Measurements from ENCODE around the gene ZNF436. TPM values are rescaled to one million over a fixed set of nuclear protein-coding genes. Genes with fewer than 3 reads are reported as not detected.

Gene ZNF436
- 8.1 and 8.5 TPM in 2 replicates for total RNA-seq (2014; rRNA removed; shearing (Covaris generic))
- 3.6 and 4.9 TPM in 2 replicates for polyA plus RNA-seq (2015; cell fraction: cytosol; rRNA removed)
- polyA plus RNA-seq (2015; cell fraction: nucleus; rRNA removed), result 9.9 and 10.1 TPM in 2 replicates

DNA sequence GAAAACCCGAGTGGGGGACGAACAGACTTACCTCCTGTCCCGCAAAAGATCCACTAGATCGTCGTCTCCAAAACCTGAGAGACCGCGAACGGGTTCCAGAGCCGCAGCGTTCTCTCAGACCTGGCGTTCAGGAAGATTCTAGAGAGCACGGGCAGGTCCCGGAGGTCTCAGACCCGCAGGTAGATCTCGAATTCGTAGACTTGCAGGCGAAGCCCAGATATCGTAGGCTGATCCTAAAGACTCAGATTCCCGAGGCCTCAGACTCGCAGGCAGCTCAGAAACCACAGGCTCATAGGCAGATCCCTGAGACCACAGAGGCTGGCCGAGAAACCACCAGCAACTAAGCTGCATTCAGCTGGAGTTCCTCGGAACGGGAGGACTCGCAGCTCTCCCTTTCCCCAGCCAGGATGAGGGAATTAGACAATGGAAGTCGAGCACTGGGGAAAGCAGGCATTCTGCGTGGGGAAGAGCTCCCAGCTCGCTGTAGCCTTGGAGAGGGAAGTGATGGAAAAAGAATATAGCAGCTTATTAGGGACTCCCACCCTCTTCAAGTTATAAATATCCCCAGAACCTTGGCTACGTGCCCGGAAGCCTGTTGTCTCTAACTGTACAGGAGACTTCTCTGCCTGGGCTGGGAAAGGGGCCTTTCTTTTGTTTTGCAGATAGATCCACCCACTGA lies at the start of gene ZNF436:
TSS of gene ZNF436 (minus strand) at position 502 of the 679 bp plus-strand sequence. CDS start 1,831 bp downstream, outside the sequence.
- in situ Hi-C loops (cut with HindIII; ENCODE audit: low pct_unique_long_range_greater_than_20kb, low sequenced_read_pairs), result no loop called here
- DNase-seq (ENCODE audit: low read depth, low spot score), result peak; percentile 46

DNA sequence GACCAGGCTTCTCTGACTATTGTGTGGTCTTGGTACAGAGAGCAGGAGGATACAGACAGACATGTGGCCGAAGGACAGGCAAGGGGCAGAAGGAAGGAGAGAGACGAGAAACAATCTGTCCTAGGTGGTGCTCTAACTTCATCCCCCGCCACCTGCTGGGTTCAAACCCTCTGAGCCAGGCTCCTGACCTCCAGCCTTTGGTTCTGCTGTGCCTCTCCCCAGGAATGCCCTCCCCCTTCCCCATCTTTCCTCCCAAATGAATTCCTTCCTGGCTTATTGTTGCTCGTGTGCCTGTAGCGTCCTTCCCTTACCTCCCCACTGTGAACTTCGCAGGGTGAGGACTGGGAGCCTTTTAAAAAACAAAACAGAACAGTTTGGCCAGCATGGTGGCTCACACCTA lies 49.5 kb upstream of the ZNF436 start:
- in situ Hi-C loops (cut with HindIII; ENCODE audit: low pct_unique_long_range_greater_than_20kb, low sequenced_read_pairs), result no loop called here
- DNase-seq (ENCODE audit: low read depth, low spot score), result no peak

DNA sequence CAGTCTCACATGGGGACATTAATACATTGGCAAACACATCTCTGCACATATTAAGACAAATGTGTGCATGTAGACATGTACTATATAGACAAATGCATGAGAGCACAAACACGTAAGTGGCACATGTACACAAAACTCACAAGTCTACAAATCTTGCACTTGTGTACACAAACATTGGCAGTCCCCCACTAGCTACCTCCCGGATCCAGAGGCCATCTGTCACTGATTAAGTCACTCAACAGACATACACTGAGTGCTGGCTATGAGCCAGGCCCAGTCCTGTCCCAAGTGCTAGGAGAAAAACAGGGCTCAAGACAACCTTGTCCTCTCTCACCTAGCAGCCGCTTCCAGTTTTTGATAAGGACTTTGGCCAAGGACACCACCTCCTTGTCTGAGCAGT lies 47.9 kb upstream of the ZNF436 start:
- in situ Hi-C loops (cut with HindIII; ENCODE audit: low pct_unique_long_range_greater_than_20kb, low sequenced_read_pairs), result no loop called here
- DNase-seq (ENCODE audit: low read depth, low spot score), result no peak

DNA sequence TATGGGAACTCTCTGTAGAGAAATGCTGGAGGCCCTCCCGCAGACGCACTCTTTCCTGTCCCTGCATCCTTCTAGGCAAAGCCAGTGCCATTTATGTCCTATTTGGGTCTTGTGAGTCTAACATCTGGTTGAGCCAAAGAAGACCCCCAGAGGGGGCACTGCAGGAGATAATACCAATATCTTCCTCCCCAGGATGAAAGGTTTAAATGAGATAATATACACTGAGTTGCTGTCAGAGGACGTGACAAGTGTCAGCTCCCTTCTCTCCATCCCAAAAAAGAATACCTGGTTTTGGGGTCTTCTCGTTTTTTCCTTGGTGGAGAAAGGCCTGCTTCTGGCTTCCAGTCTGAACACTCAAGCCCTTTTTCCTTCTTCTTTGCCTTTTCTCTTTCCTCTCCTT lies 47.3 kb upstream of the ZNF436 start:
- DNase-seq (ENCODE audit: low read depth, low spot score), result no peak
- in situ Hi-C loops (cut with HindIII; ENCODE audit: low pct_unique_long_range_greater_than_20kb, low sequenced_read_pairs), result no loop called here

DNA sequence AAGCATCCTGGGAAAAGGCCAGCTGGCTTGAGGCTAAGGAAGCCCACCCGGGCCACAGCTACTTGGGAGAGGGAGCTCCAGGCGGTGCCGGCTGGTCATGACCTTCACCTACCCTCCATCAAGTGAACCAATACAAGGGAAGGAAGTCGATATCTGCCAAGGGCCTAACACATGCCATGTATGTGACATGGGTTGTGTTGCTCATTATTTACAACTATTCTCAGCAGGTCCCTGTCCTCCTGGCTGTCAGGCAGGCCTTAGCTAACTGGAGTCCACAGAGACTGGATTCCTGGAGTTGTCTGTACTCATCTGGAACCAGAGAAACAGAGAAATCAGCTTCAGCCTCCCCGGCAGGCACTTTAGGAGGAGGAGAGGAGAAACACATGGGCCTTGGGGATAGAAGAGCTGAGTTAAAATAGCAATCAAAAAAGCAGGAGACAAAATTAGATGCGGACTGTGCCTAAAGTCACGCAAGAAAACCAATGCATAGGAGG lies 39.2 kb upstream of the ZNF436 start:
- in situ Hi-C loops (cut with HindIII; ENCODE audit: low pct_unique_long_range_greater_than_20kb, low sequenced_read_pairs), result no loop called here
- DNase-seq (ENCODE audit: low read depth, low spot score), result no peak

DNA sequence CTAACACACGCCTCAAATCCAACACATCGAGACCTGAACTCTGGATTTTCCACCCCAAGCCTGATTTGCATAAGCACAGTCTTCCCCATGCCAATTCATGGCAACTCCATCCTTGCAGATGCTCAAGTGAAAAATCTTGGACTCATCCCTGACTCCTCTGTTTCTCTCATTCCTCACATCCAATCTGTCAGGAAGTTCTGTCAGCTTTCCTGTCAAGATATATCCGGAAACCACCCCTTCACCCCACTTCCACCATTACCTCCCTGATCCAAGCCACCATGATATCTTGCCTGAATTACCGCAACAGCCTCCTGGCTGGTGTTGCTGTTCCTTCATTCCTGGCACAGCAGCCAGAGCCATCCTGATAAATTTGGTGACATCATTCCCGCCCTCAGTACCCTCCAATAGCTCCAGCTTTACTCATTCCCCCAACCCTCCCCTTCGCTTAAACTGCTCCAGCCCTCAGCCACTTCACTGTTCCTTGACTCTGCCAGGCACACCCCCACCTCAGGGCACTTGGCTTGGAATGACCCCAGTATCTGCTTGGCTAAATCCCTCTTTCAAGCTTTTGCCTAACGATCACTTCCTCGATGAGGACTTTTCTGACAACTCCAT lies 37.5 kb upstream of the ZNF436 start:
- no peak for DNase-seq (ENCODE audit: low read depth, low spot score)
- in situ Hi-C loops (cut with HindIII; ENCODE audit: low pct_unique_long_range_greater_than_20kb, low sequenced_read_pairs), result no loop called here

DNA sequence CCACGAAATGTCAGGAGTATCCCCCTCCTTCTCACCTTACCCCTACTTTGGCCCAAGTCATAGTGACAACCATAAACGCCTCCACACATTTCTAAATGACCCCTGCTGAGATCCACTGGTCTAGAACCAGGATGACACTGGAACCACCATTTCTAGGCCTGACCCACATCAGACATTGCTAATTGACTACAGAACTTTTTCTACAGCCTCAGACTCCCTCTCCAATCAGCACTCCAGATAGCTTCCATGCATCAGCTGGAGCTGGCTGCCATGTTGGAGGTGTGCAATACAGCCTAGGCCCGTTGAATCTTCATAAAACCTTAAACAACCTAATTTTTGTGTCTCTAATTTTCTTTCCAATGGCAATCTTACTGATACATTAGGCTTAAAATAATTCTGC lies 36.3 kb upstream of the ZNF436 start:
- DNase-seq (ENCODE audit: low read depth, low spot score), result no peak
- in situ Hi-C loops (cut with HindIII; ENCODE audit: low pct_unique_long_range_greater_than_20kb, low sequenced_read_pairs), result no loop called here

DNA sequence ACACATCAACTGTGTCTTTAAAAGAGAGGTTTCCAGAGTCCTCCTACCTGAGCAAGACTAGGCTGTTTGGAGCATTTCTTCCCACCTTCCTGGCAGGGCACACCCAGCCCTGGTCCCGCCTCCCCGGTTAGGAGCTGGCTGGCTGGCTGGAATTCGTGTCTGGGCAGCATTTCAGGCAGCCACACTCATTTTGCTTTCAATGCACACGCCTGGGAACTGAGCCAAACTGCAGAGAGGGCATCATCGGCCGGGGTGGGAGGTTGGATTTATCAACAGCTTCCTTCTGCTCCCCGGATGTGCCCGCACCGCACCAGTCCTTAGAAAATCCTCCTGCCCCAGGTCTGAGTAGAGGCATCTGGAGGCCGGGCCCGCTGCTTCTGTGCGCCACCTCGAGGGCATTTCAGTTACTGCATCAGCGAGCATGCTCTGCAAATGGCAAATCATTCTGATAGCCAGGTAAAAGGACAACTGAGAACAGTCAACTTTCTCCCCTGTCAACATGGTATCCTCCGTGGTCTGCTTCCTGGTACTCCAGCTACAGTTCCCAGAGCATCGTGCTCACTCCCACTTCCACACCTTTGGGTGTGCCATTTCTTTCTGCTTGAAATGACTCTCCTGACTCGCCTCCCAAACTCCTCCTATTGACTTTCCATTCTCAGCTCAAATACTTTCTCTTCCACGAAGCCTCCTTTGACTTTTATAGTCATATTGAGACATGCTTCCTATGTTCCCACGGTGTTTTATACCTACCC lies 34.3 kb upstream of the ZNF436 start:
- peak; percentile 91 for DNase-seq (ENCODE audit: low read depth, low spot score)

DNA sequence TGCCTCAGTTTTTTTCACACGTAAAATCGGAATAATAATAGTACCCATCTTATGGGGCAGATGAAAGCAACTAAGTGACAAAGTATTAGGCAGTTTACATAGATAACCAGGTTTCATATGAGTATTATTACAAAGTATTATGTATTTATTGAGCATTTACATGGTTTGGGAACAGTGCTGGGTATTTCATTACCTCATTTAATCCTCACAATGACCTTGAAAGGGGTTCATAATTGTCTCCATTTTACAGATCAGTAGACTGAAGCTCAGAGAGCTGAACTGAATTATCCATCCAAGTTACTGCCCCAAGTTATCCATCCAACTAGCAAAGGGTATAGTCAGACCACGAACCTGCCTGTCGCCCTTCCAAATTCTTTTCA lies 33.7 kb upstream of the ZNF436 start:
- DNase-seq (ENCODE audit: low read depth, low spot score), result no peak
- in situ Hi-C loops (cut with HindIII; ENCODE audit: low pct_unique_long_range_greater_than_20kb, low sequenced_read_pairs), result no loop called here

More for the DNA sequence above, 34.3 kb upstream of the ZNF436 start:
- in situ Hi-C loops (cut with HindIII; ENCODE audit: low pct_unique_long_range_greater_than_20kb, low sequenced_read_pairs), result no loop called here

DNA sequence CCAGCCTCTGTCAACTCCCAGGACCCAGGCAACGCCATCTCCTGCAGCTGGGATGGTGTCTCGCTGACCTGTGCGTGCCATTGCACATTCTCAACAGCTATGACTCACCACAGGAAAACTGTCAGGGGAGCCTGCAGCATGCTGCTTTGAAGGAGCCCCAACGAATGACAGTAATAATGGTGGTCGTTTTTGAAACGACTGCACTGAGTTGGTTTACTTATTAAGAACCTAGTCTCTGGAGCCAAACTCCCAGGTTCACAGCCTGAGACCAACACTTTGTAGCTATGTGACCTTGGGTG lies 33.4 kb upstream of the ZNF436 start:
- DNase-seq (ENCODE audit: low read depth, low spot score), result no peak
- in situ Hi-C loops (cut with HindIII; ENCODE audit: low pct_unique_long_range_greater_than_20kb, low sequenced_read_pairs), result no loop called here

DNA sequence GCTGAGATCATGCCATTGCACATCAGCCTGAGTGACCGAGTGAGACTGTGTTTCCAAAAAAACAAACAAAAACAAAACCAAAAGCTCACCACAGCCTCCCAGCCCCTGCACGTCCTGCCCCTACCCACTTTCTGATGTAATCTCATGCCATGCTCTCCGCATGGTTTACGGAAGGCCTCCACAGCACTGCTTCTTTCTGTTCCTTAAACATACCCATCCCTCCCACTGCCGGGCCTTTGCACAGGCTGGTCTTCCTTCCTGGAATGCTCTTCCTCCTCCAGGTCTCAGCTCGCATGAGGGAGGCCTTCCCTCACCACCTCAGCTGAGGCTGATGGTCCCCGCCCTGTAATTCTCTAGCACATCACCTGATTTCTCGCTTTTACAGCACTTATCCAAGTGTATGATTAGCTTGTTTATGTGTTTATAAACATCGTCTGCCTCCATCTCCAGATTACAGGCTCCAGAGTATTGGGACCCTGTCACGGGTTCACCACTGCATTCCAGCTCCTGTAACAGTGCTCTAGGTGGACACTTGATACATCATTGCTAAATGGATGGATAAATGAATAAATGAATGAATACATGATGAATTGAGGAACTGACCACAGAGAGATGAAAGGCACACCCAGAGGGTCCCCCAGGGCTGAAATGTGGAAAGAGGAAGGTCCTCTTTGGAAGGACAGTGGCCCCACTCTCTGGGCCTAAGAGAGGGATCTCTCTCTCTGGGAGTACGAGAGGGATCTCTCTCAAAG lies 32.8 kb upstream of the ZNF436 start:
- no peak for DNase-seq (ENCODE audit: low read depth, low spot score)
- in situ Hi-C loops (cut with HindIII; ENCODE audit: low pct_unique_long_range_greater_than_20kb, low sequenced_read_pairs), result no loop called here

DNA sequence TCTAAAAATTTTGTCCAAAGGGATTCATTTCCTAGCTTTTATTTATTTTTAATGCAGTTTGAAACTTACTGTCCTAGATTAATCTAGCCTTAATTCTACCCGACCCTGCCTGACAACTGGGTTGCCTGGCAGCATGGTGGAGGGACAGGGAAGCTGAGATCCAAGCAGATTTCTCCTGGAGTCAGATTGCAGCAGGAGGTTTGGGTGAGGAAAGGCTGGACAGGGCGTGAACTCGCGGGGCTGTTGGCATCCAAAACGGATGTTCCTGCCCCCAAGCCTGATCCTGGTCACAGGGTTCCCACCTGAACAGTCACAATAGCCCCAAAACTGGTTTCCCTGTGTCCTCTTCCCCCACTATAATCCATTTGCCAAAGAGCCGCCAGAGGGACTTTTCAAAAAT lies 31.7 kb upstream of the ZNF436 start:
- no peak for DNase-seq (ENCODE audit: low read depth, low spot score)
- in situ Hi-C loops (cut with HindIII; ENCODE audit: low pct_unique_long_range_greater_than_20kb, low sequenced_read_pairs), result no loop called here

DNA sequence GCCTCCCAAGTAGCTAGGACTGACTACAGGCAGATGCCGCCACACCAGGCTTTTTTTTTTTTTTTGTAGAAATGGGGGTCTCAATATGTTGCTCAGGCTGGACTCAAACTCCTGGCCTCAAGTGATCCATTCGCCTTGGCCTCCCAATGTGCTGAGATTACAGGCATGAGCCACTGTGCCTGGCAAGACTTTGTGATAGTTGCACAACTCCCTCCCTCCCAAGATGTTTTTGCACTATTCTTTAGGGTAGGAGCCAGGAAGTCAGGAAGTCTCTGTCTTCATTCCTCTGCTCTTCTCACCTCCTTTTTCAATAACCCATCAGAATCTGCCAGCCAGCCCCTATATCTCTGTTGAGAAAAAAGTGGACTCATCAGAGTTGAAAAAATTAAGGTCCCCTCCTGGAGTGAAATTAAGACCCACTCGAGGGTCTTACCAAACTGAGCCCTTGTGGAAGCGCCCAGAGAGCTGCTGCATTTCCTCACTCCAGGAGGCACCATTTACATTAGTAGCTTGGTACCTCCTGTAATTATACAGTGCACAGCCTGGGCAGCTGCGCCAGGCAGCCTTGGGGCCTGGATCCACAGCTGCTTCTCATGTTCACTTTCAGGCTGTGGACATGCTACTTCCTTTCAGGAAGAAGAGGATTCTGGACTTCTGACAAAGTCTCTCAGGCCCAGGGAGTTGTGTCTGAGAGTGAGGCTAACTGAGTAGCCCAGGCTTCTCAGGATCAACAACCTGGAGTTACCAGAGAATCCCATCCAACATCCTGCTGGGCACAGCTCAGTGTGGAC lies 30.9 kb upstream of the ZNF436 start:
- no peak for DNase-seq (ENCODE audit: low read depth, low spot score)
- in situ Hi-C loops (cut with HindIII; ENCODE audit: low pct_unique_long_range_greater_than_20kb, low sequenced_read_pairs), result no loop called here

DNA sequence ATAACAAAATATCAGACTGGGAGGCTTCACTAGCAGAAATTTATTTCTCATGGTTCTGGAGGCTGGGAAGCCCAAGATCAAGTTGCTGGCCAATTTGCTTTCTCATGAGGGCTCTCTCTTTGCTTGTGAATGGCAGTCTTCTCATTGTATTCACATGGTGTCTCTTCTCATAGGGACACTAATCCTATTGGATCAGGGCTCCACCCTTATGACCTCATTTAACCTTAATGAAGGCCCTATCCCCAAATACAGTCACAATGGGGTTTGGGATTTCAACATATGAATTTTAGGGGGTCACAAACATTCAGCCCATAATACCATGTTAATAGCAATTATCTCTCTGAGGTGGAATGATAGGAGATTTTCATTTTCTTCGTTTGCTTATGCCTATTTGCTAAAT lies 29.6 kb upstream of the ZNF436 start:
- no peak for DNase-seq (ENCODE audit: low read depth, low spot score)
- in situ Hi-C loops (cut with HindIII; ENCODE audit: low pct_unique_long_range_greater_than_20kb, low sequenced_read_pairs), result no loop called here

DNA sequence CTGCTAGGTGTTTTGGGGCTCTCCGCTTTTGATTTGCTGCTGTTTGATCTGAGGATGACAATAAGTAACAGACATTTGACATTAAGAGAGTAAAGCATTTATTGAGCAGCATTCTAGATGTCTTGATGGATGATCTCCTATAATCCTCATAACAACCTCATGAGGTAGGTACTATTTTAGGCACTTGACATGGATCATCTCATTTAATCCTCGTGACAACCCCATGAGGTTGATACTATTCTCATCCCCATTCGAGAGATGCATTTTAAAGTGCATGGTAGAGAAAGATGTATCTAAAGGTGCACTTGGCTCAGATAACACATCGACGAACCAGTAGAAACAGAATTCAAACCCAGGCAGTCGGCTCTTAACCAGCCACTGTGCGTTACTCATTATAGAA lies 28.3 kb upstream of the ZNF436 start:
- no peak for DNase-seq (ENCODE audit: low read depth, low spot score)
- in situ Hi-C loops (cut with HindIII; ENCODE audit: low pct_unique_long_range_greater_than_20kb, low sequenced_read_pairs), result no loop called here

DNA sequence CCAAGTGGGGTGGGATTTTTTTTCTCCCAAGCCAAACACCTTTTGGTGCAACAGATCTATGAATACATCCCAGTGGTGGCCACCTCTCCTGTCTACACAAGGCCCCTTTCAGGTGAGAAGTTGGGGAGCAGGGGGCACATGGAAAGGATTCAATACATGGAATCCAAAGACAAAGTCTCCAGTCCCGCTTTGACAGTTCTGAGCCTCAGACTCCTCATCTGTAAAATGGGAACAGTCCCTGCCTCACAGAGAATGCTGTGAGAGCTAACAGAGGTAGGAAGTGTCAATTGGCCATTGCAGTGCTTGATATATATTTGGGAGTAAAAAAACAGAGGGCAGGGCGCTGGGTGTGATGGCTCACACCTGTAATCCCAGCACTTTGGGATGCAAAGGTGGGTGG lies 26.7 kb upstream of the ZNF436 start:
- in situ Hi-C loops (cut with HindIII; ENCODE audit: low pct_unique_long_range_greater_than_20kb, low sequenced_read_pairs), result no loop called here
- DNase-seq (ENCODE audit: low read depth, low spot score), result no peak

DNA sequence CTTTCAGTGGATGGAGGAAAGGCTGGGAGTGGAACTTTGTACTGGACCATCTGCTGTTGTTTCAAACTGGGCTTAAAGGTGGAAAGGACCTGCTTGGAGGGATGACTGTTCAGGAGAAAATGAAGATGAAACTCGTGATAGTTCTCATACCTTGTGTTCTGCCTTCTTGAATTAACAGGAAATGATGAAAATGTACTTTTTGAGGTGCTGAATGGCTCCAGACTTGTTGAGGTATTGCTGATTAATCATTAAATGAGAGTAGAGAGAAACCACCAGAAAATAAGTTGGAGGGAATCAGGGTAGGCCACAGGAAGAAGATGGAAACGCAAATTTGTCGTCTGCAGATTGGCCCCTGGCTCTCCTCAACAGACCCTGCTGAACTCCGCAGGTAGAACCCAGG lies 26.2 kb upstream of the ZNF436 start:
- no peak for DNase-seq (ENCODE audit: low read depth, low spot score)
- in situ Hi-C loops (cut with HindIII; ENCODE audit: low pct_unique_long_range_greater_than_20kb, low sequenced_read_pairs), result no loop called here
